CD4-positive, alpha-beta T cell treated with Interleukin-21 for 1 hour (primary cell): ENCODE measurements around the gene SRSF1.
A peak's percentile ranks its signal among the peaks of the same experiment; 100 is the strongest.

Experiments
- DNase-seq: peaks from one replicate; pipeline ENCODE4 v3.0.0-alpha.2; 2020

SRSF1 gene

GRCh38 chr17:58010067-58010799, 3.2 kb upstream of the SRSF1 start:
- no peak for DNase-seq

- no peak for DNase-seq
Observed at GRCh38 chr17:58007781-58008706, 998 bp upstream of the SRSF1 start.

- no peak for DNase-seq
Observed at GRCh38 chr17:58006560-58006923, 504 bp downstream of the SRSF1 start.

- DNase-seq = peak; percentile 61
Observed at GRCh38 chr17:58005728-58006559, 1.1 kb downstream of the SRSF1 start.

GRCh38 chr17:58005031-58005727, 1.9 kb downstream of the SRSF1 start:
- no peak for DNase-seq

GRCh38 chr17:58004060-58004459, 3.0 kb downstream of the SRSF1 start:
- DNase-seq = no peak

GRCh38 chr17:58002973-58003372, 4.1 kb downstream of the SRSF1 start:
- no peak for DNase-seq

GRCh38 chr17:58002154-58002948, 4.7 kb downstream of the SRSF1 start:
- no peak for DNase-seq

DNA sequence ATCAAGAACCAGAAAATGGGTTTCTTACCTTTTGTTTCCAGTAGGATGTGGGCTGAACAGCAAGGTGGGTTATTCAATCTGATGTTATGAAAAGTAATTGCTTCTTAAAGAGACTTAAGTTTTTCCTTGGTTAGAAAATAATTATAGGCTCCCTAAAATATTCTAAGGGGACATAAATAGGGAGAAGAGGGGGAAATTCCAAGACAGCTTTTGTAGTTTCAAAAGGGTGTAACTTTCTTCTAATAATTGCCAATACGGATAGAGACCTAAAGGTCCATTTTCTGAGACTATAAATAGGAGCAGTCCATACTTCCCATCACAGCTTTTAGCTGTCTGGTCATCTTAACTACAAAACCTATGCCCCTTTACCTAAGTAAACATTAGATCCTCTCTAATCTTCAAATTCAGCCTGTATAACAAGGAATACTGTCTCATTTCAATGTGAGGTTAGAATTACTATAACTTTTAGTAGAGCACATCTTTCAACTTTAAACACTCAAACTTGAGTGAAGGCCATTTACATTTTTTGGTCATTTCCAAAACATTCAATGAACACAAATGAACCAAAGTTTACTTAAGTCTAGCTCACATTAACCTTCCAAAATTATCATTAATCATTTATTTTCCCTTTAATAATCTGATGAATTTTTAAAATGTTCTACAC, 5.5 kb downstream of the SRSF1 start:
- no peak for DNase-seq

DNA sequence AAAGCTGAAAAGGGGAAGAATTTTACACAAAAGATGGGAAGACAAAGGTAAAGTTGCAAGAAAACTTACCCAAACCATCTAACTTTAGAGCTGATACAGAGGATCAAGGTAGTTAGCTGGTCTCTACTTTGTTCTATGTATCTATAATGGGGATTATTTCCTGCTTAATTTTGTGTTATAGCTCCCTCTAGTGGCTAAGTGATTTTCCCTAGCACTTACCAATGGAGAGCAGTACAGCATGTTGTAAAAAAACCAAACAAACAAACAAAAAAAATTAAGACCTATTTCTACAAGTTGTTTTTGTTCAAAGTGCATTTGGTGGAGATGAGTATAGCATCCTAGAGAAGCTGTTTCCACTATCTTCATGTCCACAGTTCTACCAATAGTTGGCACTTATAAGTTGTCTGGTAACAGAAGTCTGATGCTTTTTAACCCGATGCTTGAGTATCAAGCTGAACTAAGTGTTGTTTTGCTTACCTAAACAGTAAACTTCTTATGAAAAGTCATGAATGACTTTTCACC, 7.5 kb downstream of the SRSF1 start:
- peak; percentile 85 for DNase-seq

DNA sequence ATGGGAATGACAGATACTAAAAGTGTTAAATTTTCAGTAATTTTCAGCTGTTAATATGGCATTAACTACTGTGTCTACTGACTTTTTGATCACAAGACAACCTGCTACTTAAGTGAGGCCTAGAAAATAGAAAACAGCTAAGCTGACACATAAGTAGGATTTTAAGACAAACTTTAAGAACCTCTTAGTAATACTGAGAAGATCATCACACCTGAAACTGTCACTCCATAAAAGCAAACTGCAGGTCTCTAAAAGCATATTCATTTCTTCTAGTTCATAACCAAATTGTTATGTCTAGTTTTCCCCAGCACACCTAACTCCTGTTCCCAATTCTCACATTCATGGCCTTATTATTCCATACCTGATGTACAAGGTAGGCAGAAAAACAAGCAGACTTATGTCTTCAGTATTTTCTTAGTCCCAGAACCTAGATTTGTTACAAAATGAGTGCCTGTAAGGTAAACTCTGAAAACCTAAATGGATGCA, 8.0 kb downstream of the SRSF1 start:
- no peak for DNase-seq

GRCh38 chr17:57997085-57997809, 9.8 kb downstream of the SRSF1 start:
- no peak for DNase-seq

DNA sequence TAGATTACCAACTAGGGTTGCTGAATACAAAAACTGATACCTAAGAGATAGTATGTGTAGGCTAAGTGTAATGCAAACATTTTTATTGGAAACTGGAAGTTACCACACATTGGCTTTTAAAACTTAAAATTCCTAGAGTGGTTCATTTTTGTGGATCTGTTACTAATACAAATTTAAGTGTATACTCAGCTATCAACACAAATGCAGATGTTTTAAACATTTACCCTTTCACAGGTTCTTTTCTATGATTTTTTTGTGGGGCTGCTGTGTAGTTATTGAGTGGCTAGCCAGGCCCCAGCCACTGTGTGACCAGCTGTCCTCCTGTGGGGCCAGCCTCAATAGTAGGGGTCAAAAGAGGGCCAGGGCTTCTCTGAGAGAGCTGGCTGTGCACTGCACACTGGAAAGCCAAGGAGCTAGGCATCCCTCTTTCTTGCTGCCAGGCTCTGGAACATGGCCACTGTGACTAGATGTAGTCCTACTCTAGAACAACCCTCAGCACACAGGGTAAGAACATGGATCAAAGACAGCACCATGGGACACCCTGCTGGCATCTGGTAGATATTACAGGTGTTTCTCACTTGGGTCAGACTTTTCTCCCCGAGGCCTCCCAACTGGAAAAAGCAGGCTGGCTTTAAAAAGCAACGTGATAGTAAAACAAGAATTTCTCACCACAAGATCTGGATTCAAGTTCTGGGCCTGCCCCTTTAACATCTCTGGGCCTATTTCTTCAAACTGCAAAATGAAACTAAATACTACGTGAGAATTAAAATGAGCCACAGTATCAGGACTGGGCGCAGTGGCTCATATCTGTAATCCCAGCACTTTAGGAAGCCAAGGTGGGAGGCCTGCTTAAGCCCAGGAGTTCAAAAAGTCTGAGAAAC, 11.7 kb downstream of the SRSF1 start:
- peak; percentile 73 for DNase-seq

DNA sequence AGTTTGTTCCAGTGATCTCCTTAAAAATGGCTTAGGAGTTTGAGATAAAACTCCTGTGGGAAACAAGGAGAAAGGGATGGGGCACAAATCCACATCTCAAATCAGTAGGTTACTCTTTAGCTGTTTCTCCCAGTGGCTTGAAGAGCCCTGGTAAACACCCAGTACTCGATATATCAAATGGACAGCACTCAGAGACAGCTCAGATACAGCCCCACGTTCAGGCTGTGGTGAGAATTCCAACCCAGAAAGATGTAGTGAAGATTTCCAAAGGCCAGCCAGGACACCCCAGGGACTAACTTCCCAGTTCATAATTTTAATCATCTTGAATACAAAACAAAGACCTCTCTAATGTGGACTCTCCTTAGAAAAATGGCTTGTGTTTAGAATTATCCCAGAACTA, 12.6 kb downstream of the SRSF1 start:
- no peak for DNase-seq

- no peak for DNase-seq
Observed at GRCh38 chr17:57993471-57994365, 13.3 kb downstream of the SRSF1 start.

GRCh38 chr17:57991537-57991936, 15.5 kb downstream of the SRSF1 start:
- no peak for DNase-seq

GRCh38 chr17:57990037-57990436, 17.0 kb downstream of the SRSF1 start:
- no peak for DNase-seq
